ENCODE measurements around the gene TMEM52B. TPM values are rescaled to one million over a fixed set of nuclear protein-coding genes. Genes with fewer than 3 reads are reported as not detected.

Gene TMEM52B
- total RNA-seq, 4 donors from 2014 or later, result 0.16 TPM; not detected in 3

- peak; percentile 98 to 99 for DNase-seq (ENCODE audit: low spot score in 2 of 2)
- Histone ChIP-seq H3K27ac (peak overlapping the region; percentile 99), H3K36me3 (no peaks in the 10 kb centered on the region), H3K4me3 (peak overlapping the region; percentile 75), H3K27me3 (no peaks in the 10 kb centered on the region), H3K4me1 (peaks cover 23% of the 10 kb centered on the region), H3K9me3 (no peaks in the 10 kb centered on the region)
- 32% methylated on average over 40 of the region's 40 CpGs for WGBS
- TF ChIP-seq POLR2AphosphoS5 (IDR thresholded peaks at IDR 0.05) (peak; percentile 82 to 98 (median 92)), EP300 (IDR thresholded peaks at IDR 0.05) (peak; percentile 93), CTCF (IDR thresholded peaks at IDR 0.05) (no peak), POLR2A (IDR thresholded peaks at IDR 0.05) (no peak)
Measured at GRCh38 chr12:10211940-10212738, 33.3 kb downstream of the TMEM52B start.

DNA sequence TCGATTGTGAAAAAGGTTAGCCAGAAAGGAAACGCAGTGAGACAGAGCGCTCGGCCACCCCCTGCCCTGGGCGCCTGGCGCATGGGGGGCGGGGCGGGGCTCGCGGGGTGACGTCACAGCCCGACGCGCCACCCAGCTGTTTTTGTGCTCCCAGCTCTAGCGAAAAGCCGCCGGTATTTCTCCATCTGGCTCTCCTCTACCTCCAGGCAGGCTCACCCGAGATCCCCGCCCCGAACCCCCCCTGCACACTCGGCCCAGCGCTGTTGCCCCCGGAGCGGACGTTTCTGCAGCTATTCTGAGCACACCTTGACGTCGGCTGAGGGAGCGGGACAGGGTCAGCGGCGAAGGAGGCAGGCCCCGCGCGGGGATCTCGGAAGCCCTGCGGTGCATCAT is 33.9 kb downstream of the TMEM52B start, which contains the start of gene GABARAPL1:
TSS of gene GABARAPL1 (plus strand) at position 139 of the 393 bp plus-strand sequence. CDS start at position 392, 253 bp downstream.
- DNase-seq (ENCODE audit: low spot score in 2 of 2), result peak; percentile 93 to 94
- no peaks in the 10 kb centered on the region for H3K36me3 ChIP-seq
- H3K27ac ChIP-seq, result peak within 1 kb of the TSS; percentile 99
- peak; percentile 55 to 88 for TF ChIP-seq POLR2A (IDR thresholded peaks at IDR 0.05)
- no peak for TF ChIP-seq CTCF (IDR thresholded peaks at IDR 0.05)
- TF ChIP-seq POLR2AphosphoS5 (IDR thresholded peaks at IDR 0.05), result peak in 2 of 3 donors; percentile 10 to 38
- no peak for TF ChIP-seq EP300 (IDR thresholded peaks at IDR 0.05)
- peaks cover 28% of the 10 kb centered on the region for H3K4me1 ChIP-seq
- H3K27me3 ChIP-seq, result no peaks in the 10 kb centered on the region
- H3K4me3 ChIP-seq, result peak within 1 kb of the TSS; percentile 75
- 0% methylated on average over 35 of the region's 35 CpGs for WGBS
- no peaks in the 10 kb centered on the region for H3K9me3 ChIP-seq

DNA sequence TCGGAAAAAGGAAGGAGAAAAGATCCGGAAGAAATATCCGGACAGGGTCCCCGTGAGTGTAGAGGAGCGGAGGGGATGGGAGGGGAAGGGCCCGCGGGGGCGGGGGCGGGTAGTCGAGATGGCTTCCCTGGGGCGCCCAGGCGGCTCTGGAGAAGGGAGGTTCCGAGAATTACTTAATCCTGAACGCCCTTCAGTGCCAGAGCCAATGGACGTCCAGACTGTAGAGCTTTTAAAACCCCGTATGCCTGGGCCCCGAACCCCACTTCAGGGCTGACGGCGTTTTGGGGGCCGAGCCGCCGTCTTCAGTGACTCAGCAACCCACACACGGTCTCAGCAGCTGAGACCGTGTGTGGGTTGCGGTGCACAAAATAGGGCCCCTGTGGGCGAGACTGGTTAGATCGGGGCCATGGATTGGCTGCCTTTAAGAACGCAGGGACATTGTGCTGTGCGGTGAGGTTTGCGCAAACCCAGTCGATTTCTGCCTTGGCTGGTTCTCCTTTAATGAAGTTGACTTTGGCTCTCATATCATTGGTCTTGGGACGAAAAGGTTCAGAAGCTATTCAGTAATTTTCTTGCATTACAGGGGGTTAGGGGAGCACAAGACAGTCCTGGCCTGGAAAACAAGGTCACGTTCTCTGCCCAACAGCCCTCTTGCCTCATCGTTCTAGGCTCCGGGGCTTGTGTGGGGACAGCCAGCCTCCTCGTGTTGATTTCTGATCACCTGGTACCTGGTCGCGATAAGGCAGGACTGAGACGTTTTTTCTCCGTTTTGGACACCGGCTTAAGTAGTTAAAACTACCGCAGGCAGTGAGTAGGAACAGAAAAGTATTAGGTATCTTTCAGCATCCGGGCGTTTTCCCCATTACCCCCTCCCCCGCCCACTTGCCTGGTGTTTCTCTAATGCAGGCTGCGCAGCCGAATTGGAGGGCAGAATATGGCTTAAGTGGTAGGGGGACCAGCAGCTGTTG is 34.6 kb downstream of the TMEM52B start:
- DNase-seq (ENCODE audit: low spot score in 2 of 2), result peak; percentile 89 to 93
- no peaks in the 10 kb centered on the region for H3K9me3 ChIP-seq
- H3K27me3 ChIP-seq, result no peaks in the 10 kb centered on the region
- H3K4me1 ChIP-seq, result peaks cover 31% of the 10 kb centered on the region
- WGBS, result under 1% methylated on average over 39 of the region's 47 CpGs
- H3K27ac ChIP-seq, result peak overlapping the region; percentile 99
- H3K4me3 ChIP-seq, result peak overlapping the region; percentile 75
- peaks cover 2% of the 10 kb centered on the region for H3K36me3 ChIP-seq
- TF ChIP-seq EP300 (IDR thresholded peaks at IDR 0.05) (no peak), POLR2A (IDR thresholded peaks at IDR 0.05) (peak in 1 of 2 donors; percentile 81), POLR2AphosphoS5 (IDR thresholded peaks at IDR 0.05) (peak in 2 of 3 donors; percentile 30 to 51), CTCF (IDR thresholded peaks at IDR 0.05) (no peak)

DNA sequence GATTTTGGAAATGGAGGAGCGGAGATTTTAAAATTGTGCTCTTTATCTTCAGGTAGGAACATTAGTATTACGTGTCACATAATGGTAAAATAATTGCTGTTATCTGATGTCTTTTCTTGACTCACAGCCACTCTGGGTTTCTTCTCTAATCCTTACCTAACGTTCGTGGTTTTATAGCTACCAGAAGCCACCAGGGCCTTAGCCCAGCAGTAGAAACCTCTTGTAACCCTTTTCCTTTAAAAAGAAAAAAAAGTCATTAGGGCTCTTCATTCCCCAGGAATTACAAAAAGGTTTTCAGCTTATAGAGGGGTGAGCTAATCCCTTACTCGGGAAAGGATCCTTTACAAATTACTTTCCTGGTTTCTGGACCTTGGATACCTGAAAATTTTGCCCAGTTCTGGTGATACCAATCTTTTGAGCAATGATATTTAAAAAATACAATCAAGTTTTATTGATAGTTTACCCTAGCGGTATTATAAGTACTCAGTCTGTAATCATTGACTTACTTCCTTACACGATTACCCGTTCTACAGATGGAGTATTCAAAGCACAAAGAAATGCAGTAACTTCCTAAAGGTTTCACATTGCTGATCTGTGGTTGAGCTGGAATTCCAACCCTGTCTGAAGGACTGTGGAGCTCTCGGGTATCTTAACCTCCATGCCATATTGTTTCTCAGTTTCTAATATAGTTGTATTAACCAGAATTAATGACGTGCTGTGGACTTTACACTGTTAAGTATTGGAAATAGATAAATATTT is 35.5 kb downstream of the TMEM52B start:
- WGBS, result 36% methylated on average over 10 of the region's 10 CpGs

More for the DNA sequence above, 35.5 kb downstream of the TMEM52B start:
- Histone ChIP-seq H3K27me3 (no peaks in the 10 kb centered on the region), H3K9me3 (no peaks in the 10 kb centered on the region), H3K36me3 (peaks cover 7% of the 10 kb centered on the region), H3K4me1 (peaks cover 31% of the 10 kb centered on the region), H3K4me3 (peak overlapping the region; percentile 75), H3K27ac (peak overlapping the region; percentile 99)
- no peak for TF ChIP-seq CTCF (IDR thresholded peaks at IDR 0.05)
- no peak for TF ChIP-seq POLR2A (IDR thresholded peaks at IDR 0.05)
- no peak for TF ChIP-seq POLR2AphosphoS5 (IDR thresholded peaks at IDR 0.05)
- no peak for DNase-seq (ENCODE audit: low spot score in 2 of 2)

All from suprapubic skin (tissue), 4 donors.